BJ (cell line): ENCODE results near the gene CSF3. TPM values are rescaled to one million over a fixed set of nuclear protein-coding genes. Genes with fewer than 3 reads are reported as not detected.
"Not testable (repeated sequence)": the region's sequence is repeated elsewhere in the genome, so short reads cannot be mapped to it uniquely, and the experiment has no call there.

Experiments used
- CTCF ChIA-PET: fragments of 350-600 bp; formaldehyde crosslinking; extraction: SDS; loops from one replicate; lab custom pipeline; 2021; ENCODE audit warnings: antibody characterized with exemption, inconsistent platforms; lab: Yijun Ruan, JAX
- POLR2A ChIA-PET: fragments of 300-600 bp; sonication (Branson Sonifier 250); formaldehyde crosslinking; extraction: SDS; loops from one replicate; lab custom pipeline; 2021; ENCODE audit warnings: antibody characterized with exemption; lab: Charles Lee
- DNase-seq: peaks from one replicate; pipeline ENCODE4 v3.0.0-alpha.2; 2011; ENCODE audit warnings: low read depth
- H3K27me3 ChIP-seq: 2 replicates; pipeline ENCODE4 v1.6.0; 2011; ENCODE audit warnings: low read length; ENCODE audit not compliant: control insufficient read depth, insufficient read depth
- H3K36me3 ChIP-seq: 2 replicates; pipeline ENCODE4 v1.5.1; 2011; ENCODE audit warnings: low read length; ENCODE audit not compliant: control insufficient read depth, insufficient read depth
- H3K4me3 ChIP-seq: 2 replicates; pipeline ENCODE4 v1.5.1; 2011; ENCODE audit warnings: low read depth, mild to moderate bottlenecking, control low read depth, low read length
- polyA plus RNA-seq: library from polyadenylated mRNA; depleted of rRNA; stranded (reverse); fragments of >200 nt; gene quantifications from 2 replicates; pipeline ENCODE4 v1.2.3, GENCODE V29; 2011
- TF ChIP-seq, protein P1 (sequence below): IDR thresholded peaks from 2 replicates; pipeline ENCODE4 v1.5.1; 2011; ENCODE audit warnings: low read depth, mild to moderate bottlenecking, control low read depth, inconsistent platforms, low read length, moderate library complexity; ENCODE audit not compliant: insufficient read depth

Gene CSF3
- polyA plus RNA-seq, 1 experiment, result not detected

DNA sequence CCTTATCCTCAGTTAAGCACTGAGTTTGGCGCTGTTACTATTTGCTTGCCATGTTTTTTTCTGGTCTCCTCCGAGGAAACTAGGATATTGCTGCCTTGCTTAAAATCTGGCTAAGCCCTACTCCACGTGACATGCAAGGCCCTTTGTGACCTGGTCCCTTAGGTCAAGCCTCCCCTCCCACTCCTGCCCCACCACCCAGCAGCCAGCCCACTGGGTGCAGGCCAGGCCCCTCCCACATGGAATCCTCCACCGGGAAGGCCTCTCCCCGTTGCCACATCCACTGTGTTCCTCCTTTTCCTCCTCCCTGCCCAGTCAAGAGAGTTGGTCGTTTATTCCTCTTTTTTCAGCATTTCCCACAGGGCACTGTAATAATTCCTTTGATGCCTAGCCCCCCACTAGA lies 18.4 kb upstream of the CSF3 start:
- CTCF ChIA-PET, result interaction anchor here (0.8 to 1.4 kb wide), 2 partner anchors 16 kb away, joined by 3 to 6 read pairs; partner anchors contain the start of gene PSMD3
- peaks cover 22% of the 10 kb centered on the region for H3K36me3 ChIP-seq
- H3K4me3 ChIP-seq, result no peak overlapping the region
- H3K27me3 ChIP-seq, result no peaks in the 10 kb centered on the region
- POLR2A ChIA-PET, result no interaction called here
- TF ChIP-seq, protein P1, sequence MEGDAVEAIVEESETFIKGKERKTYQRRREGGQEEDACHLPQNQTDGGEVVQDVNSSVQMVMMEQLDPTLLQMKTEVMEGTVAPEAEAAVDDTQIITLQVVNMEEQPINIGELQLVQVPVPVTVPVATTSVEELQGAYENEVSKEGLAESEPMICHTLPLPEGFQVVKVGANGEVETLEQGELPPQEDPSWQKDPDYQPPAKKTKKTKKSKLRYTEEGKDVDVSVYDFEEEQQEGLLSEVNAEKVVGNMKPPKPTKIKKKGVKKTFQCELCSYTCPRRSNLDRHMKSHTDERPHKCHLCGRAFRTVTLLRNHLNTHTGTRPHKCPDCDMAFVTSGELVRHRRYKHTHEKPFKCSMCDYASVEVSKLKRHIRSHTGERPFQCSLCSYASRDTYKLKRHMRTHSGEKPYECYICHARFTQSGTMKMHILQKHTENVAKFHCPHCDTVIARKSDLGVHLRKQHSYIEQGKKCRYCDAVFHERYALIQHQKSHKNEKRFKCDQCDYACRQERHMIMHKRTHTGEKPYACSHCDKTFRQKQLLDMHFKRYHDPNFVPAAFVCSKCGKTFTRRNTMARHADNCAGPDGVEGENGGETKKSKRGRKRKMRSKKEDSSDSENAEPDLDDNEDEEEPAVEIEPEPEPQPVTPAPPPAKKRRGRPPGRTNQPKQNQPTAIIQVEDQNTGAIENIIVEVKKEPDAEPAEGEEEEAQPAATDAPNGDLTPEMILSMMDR, result no peak
- DNase-seq, result no peak

DNA sequence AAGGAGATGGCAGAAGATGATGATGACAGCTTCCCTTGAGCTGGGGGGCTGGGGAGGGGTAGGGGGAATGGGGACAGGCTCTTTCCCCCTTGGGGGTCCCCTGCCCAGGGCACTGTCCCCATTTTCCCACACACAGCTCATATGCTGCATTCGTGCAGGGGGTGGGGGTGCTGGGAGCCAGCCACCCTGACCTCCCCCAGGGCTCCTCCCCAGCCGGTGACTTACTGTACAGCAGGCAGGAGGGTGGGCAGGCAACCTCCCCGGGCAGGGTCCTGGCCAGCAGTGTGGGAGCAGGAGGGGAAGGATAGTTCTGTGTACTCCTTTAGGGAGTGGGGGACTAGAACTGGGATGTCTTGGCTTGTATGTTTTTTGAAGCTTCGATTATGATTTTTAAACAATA lies 17.7 kb upstream of the CSF3 start:
- no peak for DNase-seq
- Histone ChIP-seq H3K36me3 (peaks cover 18% of the 10 kb centered on the region), H3K4me3 (no peak overlapping the region), H3K27me3 (no peaks in the 10 kb centered on the region)
- POLR2A ChIA-PET, result no interaction called here
- TF ChIP-seq, protein P1, result no peak
- CTCF ChIA-PET, result interaction anchor here (0.7 to 0.8 kb wide), 2 partner anchors 10 to 16 kb away, joined by 3 to 5 read pairs; no protein-coding TSS in a partner anchor

DNA sequence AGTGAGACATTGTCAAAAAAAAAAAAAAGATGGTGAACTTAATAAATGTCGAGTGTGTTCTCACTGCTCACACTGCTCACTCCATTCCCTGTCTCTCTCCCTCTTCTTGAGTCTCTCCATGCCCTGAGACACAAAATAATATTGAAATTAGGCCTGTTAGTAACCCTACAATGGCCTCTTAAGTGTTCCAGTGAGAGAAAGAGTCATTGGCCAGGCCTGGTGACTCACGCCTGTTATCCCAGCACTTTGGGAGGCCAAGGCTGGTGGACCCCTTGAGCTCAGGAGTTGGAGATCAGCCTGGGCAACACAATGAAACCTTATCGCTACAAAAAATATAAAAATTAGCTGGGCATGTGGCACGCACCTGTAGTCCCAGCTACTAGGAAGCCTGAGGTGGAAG lies 16.2 kb upstream of the CSF3 start:
- Histone ChIP-seq H3K4me3 (no peak overlapping the region), H3K36me3 (peaks cover 12% of the 10 kb centered on the region), H3K27me3 (no peaks in the 10 kb centered on the region)
- ChIA-PET CTCF (interaction anchor here (1.6 kb wide), 2 partner anchors 16 to 28 kb away, joined by 4 to 5 read pairs; partner anchors contain the start of gene CSF3), POLR2A (no interaction called here)
- no peak for DNase-seq
- TF ChIP-seq, protein P1, result no peak

DNA sequence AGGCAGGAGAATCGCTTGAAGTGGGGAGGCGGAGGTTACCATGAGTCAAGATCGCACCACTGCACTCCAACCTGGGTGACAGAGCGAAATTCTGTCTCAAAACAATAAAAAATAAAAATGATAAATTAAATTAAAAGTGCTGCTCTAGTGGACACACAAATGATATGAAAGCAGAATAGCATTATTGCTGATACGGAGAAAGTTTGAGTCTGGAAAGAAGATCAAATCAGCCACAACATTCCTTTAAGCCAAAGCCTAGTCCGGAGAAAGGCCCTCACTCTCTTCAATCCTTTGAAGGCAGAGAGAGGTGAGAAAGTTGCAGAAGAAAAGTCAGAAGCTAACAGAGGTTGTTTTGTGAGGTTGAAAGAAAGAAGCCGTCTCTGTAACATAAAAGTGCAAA lies 15.1 kb upstream of the CSF3 start:
- CTCF ChIA-PET, result interaction anchor here (1.1 to 1.6 kb wide), 4 partner anchors 13 to 27 kb away, joined by 4 to 5 read pairs (median 4); partner anchors contain the start of gene CSF3
- Histone ChIP-seq H3K4me3 (no peak overlapping the region), H3K27me3 (no peaks in the 10 kb centered on the region), H3K36me3 (peaks cover 7% of the 10 kb centered on the region)
- POLR2A ChIA-PET, result no interaction called here
- no peak for DNase-seq
- TF ChIP-seq, protein P1, result no peak

GRCh38 chr17:40001335-40001734 lies 13.9 kb upstream of the CSF3 start:
- H3K4me3 ChIP-seq, H3K36me3 ChIP-seq, H3K27me3 ChIP-seq, DNase-seq, POLR2A ChIA-PET: not testable (repeated sequence)
- CTCF ChIA-PET, result interaction anchor here (1.1 to 1.6 kb wide), 2 partner anchors 12 to 26 kb away, joined by 4 to 5 read pairs; no protein-coding TSS in a partner anchor

DNA sequence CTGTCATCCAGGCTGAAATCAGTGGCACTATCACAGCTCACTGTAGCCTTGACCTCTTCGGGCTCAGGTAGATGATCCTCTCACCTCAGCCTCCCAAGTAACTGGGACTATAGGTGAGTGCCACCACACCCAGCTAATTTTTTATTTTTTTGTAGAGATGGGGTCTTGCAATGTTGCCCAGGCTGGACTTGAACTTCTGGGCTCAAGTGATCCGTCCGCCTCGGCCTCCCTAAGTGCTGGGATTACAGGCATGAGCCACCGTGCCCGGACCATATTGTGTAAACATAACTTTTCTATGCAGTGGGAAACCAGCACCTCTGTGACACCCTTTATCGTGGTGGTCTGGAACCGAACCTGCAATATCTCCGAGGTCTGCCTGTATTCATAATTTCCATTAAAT lies 11.2 kb upstream of the CSF3 start:
- TF ChIP-seq, protein P1, result no peak
- ChIA-PET POLR2A (no interaction called here), CTCF (interaction anchor here (2.3 kb wide), 1 partner anchor 24 kb away, joined by 7 read pairs; no protein-coding TSS in a partner anchor)
- Histone ChIP-seq H3K27me3 (no peaks in the 10 kb centered on the region), H3K4me3 (no peak overlapping the region), H3K36me3 (no peaks in the 10 kb centered on the region)
- DNase-seq, result no peak
